K562 (cell line): ENCODE measurements around the gene B4GALT5. TPM values are rescaled to one million over a fixed set of nuclear protein-coding genes. Genes with fewer than 3 reads are reported as not detected.
A peak's percentile ranks its signal among the peaks of the same experiment; 100 is the strongest.

Experiments used
- ATAC-seq: fragments of 200-7000 bp; cut with Tn5 transposase; 3 replicates; pipeline ENCODE4 v1.9.1; 2020; ENCODE audit warnings: moderate library complexity
- BruUV-seq: library from RNA; stranded (reverse); fragments of 400-500 nt; replicated peaks from 2 replicates; lab custom pipeline; 2021; lab: Mats Ljungman, UMichigan
- CTCF ChIA-PET: fragments of 300-600 bp; formaldehyde crosslinking; extraction: SDS; loops from one replicate; lab custom pipeline; 2021; ENCODE audit warnings: low intra/inter-chr PET ratio; lab: Yijun Ruan, JAX
- POLR2A ChIA-PET: fragments of 300-600, 350-650 bp; sonication (Branson Sonifier 250); formaldehyde crosslinking; extraction: SDS; loops from one replicate; lab custom pipeline; 2021; ENCODE audit warnings: antibody characterized with exemption, inconsistent platforms; lab: Yijun Ruan, JAX
- DNase-seq, 4 experiments: peaks; one replicate each; pipeline versions ENCODE4 v3.0.0 to v3.0.0-alpha.2; 2011 to 2018; ENCODE audit warnings: low spot score in 3 of 4, mixed read lengths in 3 of 4; ENCODE audit errors: extremely low read depth in 1 of 4
- FAIRE-seq: peaks from 2 replicates; lab custom pipeline; 2011; peaks lifted over from hg19 to GRCh38; lab: Jason Lieb, UNC
- H2AFZ ChIP-seq: 2 replicates; pipeline ENCODE4 v1.6.0; 2011; ENCODE audit warnings: low read depth, low read length, control low read depth, inconsistent platforms
- H3K27ac ChIP-seq: fragments of 200-600 bp; 3 replicates; pipeline ENCODE4 v1.8.0; 2011; ENCODE audit warnings: low read depth, mild to moderate bottlenecking, control low read depth, inconsistent platforms, low read length, moderate library complexity, mixed read lengths; ENCODE audit errors: extremely low read depth
- H3K27me3 ChIP-seq, 2 experiments: fragments of 300-600 bp in 1 of 2; 2 replicates in 1 of 2; 3 replicates in 1 of 2; pipeline versions ENCODE4 v1.6.0 to v1.8.0; 2011; ENCODE audit warnings: inconsistent platforms in 2 of 2, low read length in 2 of 2, mild to moderate bottlenecking in 1 of 2, mixed read lengths in 1 of 2, moderate library complexity in 1 of 2; ENCODE audit not compliant: control insufficient read depth in 2 of 2, insufficient read depth in 2 of 2
- H3K36me3 ChIP-seq: fragments of 300-600 bp; 3 replicates; pipeline ENCODE4 v1.8.0; 2011; ENCODE audit warnings: mild to moderate bottlenecking, low read length, inconsistent platforms; ENCODE audit not compliant: control insufficient read depth, insufficient read depth
- H3K4me1 ChIP-seq, 2 experiments: fragments of 200-600 bp in 1 of 2; replicated peaks in 1 of 2; 2 replicates in 1 of 2; 3 replicates in 1 of 2; pipeline versions ENCODE4 v1.5.1 to v1.8.0; 2011; ENCODE audit warnings: inconsistent platforms in 2 of 2, low read length in 2 of 2, mild to moderate bottlenecking in 1 of 2, mixed read lengths in 1 of 2, moderate library complexity in 1 of 2; ENCODE audit not compliant: control insufficient read depth in 2 of 2, insufficient read depth in 2 of 2
- H3K4me2 ChIP-seq: 2 replicates; pipeline ENCODE4 v1.6.1; 2011; ENCODE audit warnings: low read length, control low read depth, inconsistent platforms, mixed read lengths; ENCODE audit not compliant: insufficient read depth
- H3K4me3 ChIP-seq: fragments of 200-600 bp; sonication (generic), shearing (Covaris generic); 2 replicates; pipeline ENCODE4 v1.5.1; 2016; ENCODE audit warnings: control low read depth, inconsistent platforms
- H3K79me2 ChIP-seq: fragments of 200-600 bp; 3 replicates; pipeline ENCODE4 v1.8.0; 2011; ENCODE audit warnings: low read length, inconsistent platforms; ENCODE audit not compliant: control insufficient read depth, insufficient read depth
- H3K9ac ChIP-seq, 2 experiments: 2 replicates each; pipeline versions ENCODE4 v1.6.0 to v1.6.1; 2011; ENCODE audit warnings: low read depth in 2 of 2, low read length in 2 of 2, control low read depth in 1 of 2, inconsistent platforms in 1 of 2, mild to moderate bottlenecking in 1 of 2, mixed read lengths in 1 of 2; ENCODE audit not compliant: insufficient read depth in 1 of 2
- H3K9me1 ChIP-seq: one replicate; pipeline ENCODE4 v1.6.0; 2011; ENCODE audit warnings: inconsistent platforms, mild to moderate bottlenecking, low read length, moderate library complexity; ENCODE audit not compliant: control insufficient read depth, insufficient read depth
- H3K9me3 ChIP-seq: replicated peaks from 2 replicates; pipeline ENCODE4 v1.5.1; 2011; ENCODE audit warnings: low read depth, low read length, inconsistent platforms; ENCODE audit not compliant: control insufficient read depth, insufficient read depth
- H4K20me1 ChIP-seq: replicated peaks from 2 replicates; pipeline ENCODE4 v1.6.1; 2011; ENCODE audit warnings: low read length, inconsistent platforms, mixed read lengths; ENCODE audit not compliant: control insufficient read depth, insufficient read depth
- RBM25 ChIP-seq: fragments of 200-400 bp; formaldehyde crosslinking; IDR thresholded peaks from 2 replicates; pipeline ENCODE4 v1.6.1; 2018; ENCODE audit warnings: low read length, low read depth, moderate library complexity; ENCODE audit not compliant: severe bottlenecking
- WGBS: fragments of 100-300 bp; shearing (Covaris generic); methylation state at CpG from one replicate; pipeline ENCODE4 v1.1.6; 2016; ENCODE audit warnings: low coverage, mixed read lengths; ENCODE audit not compliant: insufficient coverage; ENCODE audit errors: missing lambda C conversion rate; 5-methylcytosine and 5-hydroxymethylcytosine counted together
- in situ Hi-C: fragments of 300-500 bp; cut with MboI; formaldehyde crosslinking; loops from 4 replicates; pipeline ENCODE4 v1.15.0; 2018; ENCODE audit warnings: inconsistent platforms, mixed read lengths
- intact Hi-C: fragments of 100-400 bp; cut with micrococcal nuclease; formaldehyde crosslinking; loops from 2 replicates; pipeline ENCODE4 v1.14.2; 2022
- polyA plus RNA-seq, 8 experiments: library from polyadenylated mRNA; depleted of rRNA in 4 of 8; stranded (reverse) in 5 of 8; unstranded in 3 of 8; fragments of >200 nt; fragmentation: Nextera tagmentation in 2 of 8; fragmentation: Illumina TruSeq in 1 of 8; extraction: Ambion mirVana in 2 of 8; extraction: Trizol in 1 of 8; gene quantifications; 2 replicates each; pipeline versions ENCODE4 v1.2.1 to v1.2.3, GENCODE V29; 2011 to 2014; ENCODE audit warnings: inconsistent platforms in 1 of 8, missing spikeins in 1 of 8
- total RNA-seq, 7 experiments: library from RNA; depleted of rRNA in 6 of 7; stranded (reverse); fragments of >200 nt in 6 of 7; fragmentation: Illumina TruSeq in 2 of 7; extraction: Trizol in 2 of 7; gene quantifications; 2 replicates each; pipeline versions ENCODE4 v1.2.1 to v1.2.3, GENCODE V29; 2011 to 2021; ENCODE audit warnings: low replicate concordance in 1 of 7
- TF ChIP-seq, protein P1 (sequence below): sonication (generic); formaldehyde crosslinking; IDR thresholded peaks from 2 replicates; pipeline ENCODE4 v1.8.0; 2022; ENCODE audit warnings: missing genetic modification reagents, mild to moderate bottlenecking, borderline replicate concordance

Gene B4GALT5
- total and polyA plus RNA-seq, 9 of the 15 experiments (the other 6 are each of a cell fraction or from before 2014, with no cell fraction given) = 8.5 to 32.6 (median 23.4) TPM

DNA sequence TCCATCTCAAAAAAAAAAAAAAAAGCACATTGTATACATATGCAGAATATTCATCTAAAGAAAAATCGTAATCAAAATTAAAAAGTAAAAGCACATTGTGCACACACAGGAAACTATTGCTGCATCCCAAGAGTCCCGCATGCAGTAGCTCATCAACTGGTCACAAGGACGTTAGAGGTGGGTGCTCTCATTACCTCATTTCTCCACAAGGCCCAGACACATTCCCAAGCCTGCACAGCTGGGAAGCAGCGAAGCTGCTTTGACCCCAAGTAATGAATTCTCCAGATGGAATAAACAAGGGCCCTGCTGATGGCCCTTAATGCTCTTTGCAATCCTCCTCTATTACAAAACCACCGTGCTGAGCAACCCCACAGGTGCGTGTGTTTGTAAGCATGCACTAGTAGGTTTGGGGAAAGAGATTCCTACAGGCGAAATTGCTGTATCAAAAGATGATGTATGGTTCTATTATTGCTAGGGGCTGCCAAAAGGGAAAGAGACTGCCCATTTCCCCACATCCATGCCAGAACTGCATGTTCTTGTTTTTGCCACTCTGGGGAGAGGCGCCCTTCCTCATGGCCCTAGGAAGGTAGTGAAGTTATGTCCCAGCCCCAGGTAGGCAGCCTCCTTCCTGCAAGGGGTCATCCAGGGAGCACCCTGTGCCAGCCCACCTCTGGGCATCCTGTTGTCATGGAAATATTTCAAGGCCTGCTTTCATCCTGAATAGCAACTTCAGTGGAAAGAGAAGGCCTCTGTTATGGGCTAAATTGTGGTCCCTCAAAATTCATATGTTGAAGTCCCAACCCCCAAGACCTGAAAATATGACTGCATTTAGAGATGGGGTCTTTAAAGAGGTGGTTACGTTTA, 111.1 kb downstream of the B4GALT5 start:
- Histone ChIP-seq H3K4me3 (no peak overlapping the region), H3K79me2 (no peaks in the 10 kb centered on the region), H3K4me1 (no peaks in the 10 kb centered on the region), H3K9me1 (no peaks in the 10 kb centered on the region), H3K27me3 (peaks cover 7 to 37% of the 10 kb centered on the region in 2 experiments; a peak in 3 of 5 replicates), H3K27ac (no peak overlapping the region), H3K36me3 (no peaks in the 10 kb centered on the region), H2AFZ (no peak overlapping the region), H3K4me2 (no peak overlapping the region), H4K20me1 (no peaks in the 10 kb centered on the region)
- in situ Hi-C loops = loop anchor here (10.0 kb wide), 1 partner anchor 58 kb away; no protein-coding TSS in a partner anchor
- WGBS = 5% methylated on average over 9 of the region's 9 CpGs
- CTCF ChIA-PET = interaction anchor here (1.0 to 1.2 kb wide), 2 partner anchors 61 to 268 kb away, joined by 3 to 7 read pairs; no protein-coding TSS in a partner anchor
- BruUV-seq = no TSS peak
- FAIRE-seq (no peak), ATAC-seq (no peak), DNase-seq (no peak)
- TF ChIP-seq RBM25 = peak; percentile 65
- TF ChIP-seq, protein P1, sequence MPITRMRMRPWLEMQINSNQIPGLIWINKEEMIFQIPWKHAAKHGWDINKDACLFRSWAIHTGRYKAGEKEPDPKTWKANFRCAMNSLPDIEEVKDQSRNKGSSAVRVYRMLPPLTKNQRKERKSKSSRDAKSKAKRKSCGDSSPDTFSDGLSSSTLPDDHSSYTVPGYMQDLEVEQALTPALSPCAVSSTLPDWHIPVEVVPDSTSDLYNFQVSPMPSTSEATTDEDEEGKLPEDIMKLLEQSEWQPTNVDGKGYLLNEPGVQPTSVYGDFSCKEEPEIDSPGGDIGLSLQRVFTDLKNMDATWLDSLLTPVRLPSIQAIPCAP (CRISPR knock-in tag) = no peak
- TF ChIP-seq, all 486 proteins: peak for 1
- POLR2A ChIA-PET = no interaction called here
- intact Hi-C loops = no loop called here
- Histone ChIP-seq H3K9ac (no peak overlapping the region), H3K9me3 (no peaks in the 10 kb centered on the region)
